HuH-7.5 (cell line): Measurements from ENCODE around the gene CASQ1.

Experiments used
- DNase-seq: peaks from one replicate; pipeline ENCODE4 v3.0.0; 2011; ENCODE audit warnings: low spot score

The CASQ1 gene

DNA sequence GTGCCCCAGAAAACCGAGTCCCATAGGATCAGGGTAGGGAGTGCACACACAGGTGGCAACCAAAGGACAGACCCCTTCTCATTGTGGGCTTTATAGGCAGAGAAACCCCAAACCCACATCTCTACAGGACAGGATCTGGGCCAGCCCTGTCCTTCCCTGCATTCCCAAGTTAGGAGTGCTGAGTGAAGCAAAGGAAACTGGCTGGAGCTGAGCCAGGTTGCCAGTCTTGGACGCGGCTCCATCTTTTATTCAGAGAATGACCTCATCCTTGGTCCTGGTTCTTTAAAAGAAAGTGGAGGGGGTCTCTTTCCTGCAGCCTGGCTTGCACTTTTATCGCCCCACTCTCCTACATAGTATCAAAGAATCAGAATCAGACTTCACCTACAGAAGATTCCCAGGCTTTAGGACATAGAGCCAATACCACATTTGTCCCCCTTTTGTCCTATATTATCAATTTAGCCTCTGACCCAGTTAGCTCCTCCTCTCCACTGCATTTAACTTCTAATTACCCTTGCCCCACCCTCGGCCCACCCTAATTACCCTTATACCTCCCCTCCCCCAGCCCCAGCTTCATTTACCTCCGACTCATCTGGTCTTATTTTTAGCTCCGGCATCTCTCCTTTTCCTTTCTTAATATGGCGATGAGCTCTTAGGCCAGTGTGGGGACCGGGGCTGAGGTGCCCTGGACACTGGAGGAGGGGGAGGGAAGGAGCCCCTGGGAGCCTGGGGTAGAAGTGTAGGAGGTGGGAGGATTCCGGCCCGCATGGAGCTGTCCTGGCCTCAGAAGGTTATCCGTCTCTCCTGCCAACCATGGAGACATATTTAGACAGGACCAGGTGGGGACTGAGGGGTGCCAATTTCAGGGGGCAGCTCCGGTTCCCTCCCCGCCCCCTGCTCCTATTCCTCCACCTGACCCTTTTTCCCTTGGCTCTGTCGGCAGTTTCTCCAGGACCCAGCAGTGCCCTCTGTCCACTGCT, at the start of gene CASQ1:
TSS of gene CASQ1 (plus strand) at position 927 of the 977 bp plus-strand sequence. CDS start 177 bp downstream, outside the sequence.
- no peak for DNase-seq

DNA sequence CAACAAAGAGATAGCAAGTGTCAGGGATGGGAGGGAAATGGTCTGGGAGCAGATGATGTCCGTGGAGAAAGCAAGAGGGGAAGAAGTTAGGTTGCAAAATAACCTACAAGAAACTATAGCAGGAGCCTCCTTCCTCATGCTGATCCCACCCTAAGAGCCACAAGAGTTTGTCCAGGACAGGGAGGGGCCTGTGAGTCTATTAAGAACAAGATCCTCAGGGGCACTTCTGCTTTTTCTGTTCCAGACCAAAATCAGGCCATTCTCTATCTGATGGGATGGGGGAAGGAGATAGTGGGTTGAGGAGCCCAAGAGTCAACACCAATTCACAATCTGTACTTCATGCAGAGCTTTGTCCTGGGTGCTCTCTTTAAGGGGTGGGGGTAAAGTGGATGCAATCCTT, 46.7 kb upstream of the CASQ1 start:
- no peak for DNase-seq

DNA sequence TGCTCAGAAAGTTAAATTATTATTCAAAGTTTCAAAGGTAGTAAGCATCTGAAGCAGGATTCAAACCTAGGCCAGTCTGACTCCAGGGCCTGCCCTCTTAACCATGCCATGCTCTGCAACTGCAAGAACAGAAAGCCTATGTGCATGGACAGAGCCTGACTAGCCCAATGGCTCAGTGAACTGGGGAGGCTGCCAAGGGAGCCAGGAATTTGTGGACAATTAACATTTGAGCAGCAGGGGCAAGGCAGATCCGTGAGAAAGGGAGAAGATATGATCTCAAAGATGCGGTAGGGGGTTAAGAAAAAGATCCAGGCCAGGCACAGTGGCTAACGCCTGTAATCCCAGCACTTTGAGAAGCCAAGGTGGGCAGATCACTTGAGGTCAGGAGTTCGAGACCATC, 45.5 kb upstream of the CASQ1 start:
- DNase-seq = no peak

DNA sequence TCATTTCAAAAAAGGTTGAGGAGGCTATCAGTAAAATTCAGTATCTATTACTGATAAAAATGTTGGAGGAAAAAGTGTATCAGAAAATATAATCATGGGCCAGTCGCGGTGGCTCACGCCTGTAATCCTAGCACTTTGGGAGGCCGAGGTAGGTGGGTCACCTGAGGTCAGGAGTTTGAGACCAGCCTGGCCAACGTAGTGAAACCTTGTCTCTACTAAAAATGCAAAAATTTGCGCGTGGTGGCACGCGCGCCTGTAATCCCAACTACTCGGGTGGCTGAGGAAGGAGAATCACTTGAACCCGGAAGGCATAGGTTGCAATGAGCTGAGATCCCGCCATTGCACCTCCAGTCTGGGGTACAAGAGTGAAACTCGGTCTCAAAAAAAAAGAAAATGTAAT, 44.3 kb upstream of the CASQ1 start:
- DNase-seq = no peak

DNA sequence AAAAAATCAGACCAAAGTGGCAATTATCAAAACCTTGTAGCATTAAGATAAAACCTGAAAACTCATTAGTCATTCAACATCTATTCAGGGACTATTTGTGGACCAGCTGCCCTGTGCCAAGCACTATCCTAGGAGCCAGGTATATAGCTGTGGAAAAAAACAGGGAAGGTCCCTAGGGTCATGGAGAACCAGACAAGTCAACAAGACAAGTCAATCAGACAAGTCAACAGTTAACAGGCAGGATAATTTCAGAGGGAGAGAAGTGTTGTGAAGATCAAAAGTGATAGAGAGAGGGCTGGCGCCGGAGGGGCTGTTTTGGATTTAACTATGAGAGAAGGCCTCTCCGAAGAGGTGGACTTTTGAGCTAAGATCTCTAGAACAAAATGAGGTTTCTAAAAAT, 42.3 kb upstream of the CASQ1 start:
- DNase-seq = no peak

DNA sequence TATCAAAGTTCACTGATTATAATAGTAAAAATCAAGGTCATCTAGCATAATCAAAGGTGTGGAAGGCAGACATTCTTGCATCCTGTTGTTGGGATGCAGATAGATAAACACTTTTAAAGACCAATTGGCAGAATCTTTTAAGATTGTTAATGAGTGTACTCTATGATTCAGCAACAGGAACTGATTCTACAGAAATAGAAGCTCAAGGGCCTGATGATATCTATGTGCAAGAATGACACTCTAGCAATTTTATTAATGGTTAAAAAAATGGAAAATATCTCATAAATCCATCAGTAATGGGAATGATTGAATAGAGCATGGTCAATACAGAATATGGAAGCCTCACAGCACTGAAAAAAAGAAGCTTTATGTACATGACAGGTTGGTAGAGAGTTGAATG, 41.1 kb upstream of the CASQ1 start:
- no peak for DNase-seq

DNA sequence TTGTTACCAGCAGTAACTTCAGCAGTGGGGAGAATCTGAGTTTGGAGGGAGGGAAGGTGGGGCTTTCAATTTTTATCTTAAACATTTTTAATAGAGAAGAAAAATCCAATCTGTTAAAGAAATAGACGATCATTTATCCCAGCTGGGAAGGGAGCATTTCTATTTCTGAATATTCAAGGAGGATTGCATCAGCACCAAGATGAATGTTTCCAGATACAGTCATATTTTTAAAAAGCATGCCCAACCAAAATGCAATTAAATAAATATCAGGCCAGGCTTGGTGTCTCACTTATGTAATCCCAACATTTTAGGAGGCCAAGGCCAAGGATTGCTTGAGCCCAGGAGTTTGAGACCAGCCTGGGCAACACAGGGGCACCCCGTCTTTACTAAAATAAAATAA, 40.7 kb upstream of the CASQ1 start:
- DNase-seq = no peak

DNA sequence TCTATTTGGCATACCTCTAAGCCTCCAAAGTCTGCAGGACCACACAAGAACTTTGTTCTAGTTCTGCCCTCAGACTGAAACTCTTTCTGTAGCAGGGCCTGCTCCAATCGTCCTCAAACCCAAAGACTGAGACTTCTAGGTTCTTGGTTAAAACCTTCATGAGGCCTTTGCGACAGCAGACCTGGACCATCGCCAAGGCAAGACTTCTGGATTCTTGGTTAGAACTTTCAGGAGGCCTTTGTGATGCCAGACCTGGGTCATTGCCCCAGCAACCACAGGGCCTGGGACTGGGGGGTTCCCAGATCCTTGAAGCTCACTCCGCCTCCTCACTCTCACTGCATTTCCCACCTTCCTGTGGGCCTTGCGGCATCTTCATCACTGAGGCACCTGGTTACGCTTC, 39.1 kb upstream of the CASQ1 start, which contains the start of gene ATP1A4:
TSS of gene ATP1A4 (plus strand) at position 301 of the 400 bp plus-strand sequence. CDS start 438 bp downstream, outside the sequence.
- no peak for DNase-seq

DNA sequence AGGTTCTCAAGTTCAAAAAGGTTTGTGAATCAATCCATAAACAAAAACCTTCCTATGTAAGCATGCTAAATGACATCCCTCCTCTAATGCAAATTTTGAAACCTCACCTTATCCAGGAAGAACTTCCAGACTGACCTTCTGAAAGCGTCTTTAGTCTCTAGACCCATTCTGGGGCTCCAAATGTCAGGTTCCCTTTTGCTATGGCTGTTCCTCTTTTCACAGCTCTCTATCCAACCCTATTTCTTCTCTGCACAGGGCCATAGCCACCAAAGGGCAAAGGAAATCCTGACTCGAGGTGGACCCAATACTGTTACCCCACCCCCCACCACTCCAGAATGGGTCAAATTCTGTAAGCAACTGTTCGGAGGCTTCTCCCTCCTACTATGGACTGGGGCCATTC, 35.6 kb upstream of the CASQ1 start:
- DNase-seq = no peak

DNA sequence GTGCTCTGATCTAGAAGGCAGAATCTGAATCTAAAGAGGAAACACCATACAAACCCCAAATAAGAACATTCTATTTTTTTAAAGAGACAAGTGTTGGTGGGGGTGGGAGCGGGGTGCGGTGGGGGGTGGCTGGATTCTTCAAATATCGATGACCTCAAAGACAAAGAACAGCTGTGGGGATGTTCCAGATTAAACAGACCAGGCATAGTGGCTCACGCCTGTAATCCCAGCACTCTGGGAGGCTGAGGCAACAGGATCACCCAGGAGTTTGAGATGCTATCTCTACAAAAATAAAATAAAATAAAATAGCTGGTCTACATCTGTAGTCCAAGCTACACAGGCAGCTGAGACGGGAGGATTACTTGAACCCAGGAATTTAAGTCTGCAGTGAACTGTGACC, 34.0 kb upstream of the CASQ1 start:
- DNase-seq = no peak

DNA sequence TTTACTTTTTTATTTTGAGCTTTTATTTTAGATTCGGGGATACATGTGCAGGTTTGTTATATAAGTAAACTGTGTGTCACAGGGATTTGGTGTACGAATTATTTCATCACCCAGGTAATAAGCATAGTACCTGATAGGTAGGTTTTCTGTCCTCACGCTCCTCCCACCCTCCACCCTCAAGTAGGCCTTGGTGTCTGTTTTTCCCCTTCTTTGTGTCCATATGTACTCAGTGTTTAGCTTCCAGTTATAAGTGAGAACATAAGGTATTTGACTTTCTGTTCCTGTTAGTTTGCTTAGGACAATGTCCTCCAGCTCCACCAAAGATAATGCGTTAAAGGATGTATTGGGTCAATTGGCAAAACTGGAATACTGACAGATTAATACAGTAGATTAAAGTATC, 33.2 kb upstream of the CASQ1 start:
- DNase-seq = no peak

DNA sequence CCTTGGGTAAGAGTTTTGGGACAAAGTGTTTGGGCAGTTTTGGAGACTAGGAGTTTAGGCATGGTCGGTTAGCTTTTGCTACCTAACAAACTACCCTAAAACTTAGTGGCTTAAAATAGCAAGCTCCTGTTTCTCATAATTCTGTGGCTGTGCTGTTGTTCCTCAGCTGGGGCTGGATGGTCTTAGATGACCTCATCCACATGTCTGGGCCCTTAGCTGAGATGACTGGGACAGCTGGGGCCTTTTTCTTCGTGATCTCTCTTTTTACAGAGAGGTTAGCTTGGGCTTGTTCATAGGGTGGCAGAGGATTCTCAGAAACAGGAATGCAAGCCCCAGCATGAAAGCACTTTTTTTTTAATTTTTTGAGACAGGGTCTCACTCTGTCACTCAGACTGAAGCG, 32.3 kb upstream of the CASQ1 start:
- DNase-seq = no peak

DNA sequence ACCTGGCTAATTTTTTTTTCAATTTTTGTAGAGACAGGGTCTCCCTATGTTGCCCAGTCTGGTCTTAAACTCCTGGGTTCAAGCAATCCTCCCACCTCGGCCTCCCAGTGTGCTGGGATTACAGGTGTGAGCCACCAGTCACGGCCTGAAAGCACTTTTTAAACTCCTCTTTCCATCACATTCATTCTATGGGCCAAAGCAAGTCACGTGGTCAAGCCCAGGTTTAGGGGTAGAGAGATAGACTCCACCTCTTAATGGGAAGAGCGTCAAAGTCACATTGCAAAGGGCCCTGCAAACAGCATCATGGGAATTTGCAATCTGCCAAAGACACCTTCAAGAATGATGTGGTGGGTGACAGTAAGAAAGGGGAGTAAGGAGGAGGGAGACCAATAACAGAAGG, 31.8 kb upstream of the CASQ1 start:
- no peak for DNase-seq

DNA sequence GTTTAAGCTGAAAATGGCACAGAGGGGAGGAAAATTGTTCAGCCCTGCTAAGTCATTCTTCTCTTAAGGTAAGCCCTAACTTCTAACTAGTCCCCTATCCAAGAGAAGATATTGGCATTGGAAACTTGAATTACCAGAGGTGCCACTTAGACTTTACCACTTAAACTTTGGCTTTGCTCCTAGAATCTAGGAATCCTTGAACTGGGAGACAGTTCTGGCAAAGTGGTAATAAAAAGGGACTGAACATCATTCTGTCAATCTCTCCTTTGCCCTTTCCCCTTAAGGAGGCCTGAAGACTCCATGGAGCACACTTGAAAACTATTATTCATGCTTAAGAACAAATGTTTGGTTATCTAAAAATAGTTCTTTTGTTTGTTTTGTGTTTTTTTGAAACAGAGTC, 30.5 kb upstream of the CASQ1 start:
- no peak for DNase-seq

DNA sequence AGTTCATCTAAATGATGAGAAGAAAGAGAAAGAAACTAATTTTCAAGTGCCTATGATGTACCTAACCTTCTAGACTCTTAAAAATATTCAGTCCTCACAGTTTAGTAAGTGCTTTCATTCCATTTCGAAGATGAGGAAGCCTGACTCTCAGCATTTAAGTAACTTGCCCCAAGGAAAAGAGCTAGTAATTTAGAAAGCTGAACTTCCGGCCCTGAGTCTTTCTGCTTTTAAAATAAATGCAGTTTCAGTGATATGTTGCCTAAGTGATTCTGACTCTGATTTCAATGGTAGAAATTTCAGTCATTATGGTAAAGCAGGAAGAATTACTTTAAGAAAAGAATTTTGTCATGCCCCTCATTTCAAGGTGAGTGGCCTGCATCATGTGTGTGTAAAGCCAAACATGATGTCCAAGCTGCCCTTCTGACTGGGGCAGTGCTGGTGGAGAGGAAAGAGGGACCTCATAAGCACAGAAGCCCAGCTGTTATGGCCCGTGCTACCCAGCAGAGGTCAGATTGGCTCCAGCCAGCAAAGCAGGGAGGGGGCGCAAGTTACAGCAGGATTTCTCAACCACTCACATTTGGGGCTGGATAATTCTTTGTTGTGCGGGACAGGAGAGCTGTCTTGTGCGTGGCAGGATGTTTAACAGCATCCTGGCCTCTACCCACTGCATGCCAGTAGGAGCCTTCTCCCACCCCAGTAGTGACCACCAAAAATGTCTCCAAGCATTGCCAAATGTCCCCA, 28.2 kb upstream of the CASQ1 start:
- DNase-seq = no peak

DNA sequence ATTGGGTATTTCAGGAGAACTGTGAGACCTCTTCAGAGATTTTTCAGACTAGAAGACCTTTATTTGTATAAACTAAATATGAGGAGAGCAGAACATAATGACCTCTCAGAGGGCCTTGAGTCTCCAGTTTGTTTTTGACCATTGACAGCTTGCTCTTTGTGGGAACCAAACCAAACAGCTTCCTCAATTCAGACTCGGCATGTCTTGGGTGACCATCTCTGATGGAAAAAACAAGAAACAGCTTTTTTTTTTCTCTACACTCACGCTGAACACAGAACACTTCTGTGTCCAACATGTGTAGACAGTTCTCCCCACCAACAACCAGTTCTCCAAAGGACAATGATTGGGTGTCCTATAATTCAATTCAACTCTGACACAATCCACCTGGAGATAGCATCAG, 27.4 kb upstream of the CASQ1 start:
- no peak for DNase-seq

DNA sequence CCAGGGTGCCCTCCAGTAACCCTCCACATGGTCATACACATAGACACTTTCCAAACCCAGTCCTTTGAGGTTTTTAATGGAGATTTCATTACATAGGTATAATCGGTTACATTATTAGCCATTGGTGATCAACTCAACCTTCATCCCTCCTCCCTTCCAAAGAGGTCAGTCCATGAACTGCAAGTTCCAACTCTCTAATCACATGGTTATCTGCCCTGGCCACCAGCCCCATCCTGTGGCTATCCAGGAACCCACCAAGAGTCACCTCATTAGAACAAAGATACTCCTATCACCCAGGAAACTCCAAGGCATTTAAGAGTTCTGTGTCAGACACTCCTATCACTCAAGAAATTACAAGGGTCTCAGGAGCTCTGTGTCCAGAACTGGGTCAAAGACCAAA, 26.8 kb upstream of the CASQ1 start:
- DNase-seq = no peak

DNA sequence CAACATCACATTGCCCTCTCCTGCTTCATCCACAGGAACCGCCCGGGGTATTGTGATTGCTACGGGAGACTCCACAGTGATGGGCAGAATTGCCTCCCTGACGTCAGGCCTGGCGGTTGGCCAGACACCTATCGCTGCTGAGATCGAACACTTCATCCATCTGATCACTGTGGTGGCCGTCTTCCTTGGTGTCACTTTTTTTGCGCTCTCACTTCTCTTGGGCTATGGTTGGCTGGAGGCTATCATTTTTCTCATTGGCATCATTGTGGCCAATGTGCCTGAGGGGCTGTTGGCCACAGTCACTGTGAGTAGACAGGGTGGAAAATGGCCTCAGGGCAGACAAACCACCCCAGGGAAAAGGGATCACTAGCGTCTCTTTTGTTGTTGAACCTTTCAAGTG, 26.3 kb upstream of the CASQ1 start:
- no peak for DNase-seq

DNA sequence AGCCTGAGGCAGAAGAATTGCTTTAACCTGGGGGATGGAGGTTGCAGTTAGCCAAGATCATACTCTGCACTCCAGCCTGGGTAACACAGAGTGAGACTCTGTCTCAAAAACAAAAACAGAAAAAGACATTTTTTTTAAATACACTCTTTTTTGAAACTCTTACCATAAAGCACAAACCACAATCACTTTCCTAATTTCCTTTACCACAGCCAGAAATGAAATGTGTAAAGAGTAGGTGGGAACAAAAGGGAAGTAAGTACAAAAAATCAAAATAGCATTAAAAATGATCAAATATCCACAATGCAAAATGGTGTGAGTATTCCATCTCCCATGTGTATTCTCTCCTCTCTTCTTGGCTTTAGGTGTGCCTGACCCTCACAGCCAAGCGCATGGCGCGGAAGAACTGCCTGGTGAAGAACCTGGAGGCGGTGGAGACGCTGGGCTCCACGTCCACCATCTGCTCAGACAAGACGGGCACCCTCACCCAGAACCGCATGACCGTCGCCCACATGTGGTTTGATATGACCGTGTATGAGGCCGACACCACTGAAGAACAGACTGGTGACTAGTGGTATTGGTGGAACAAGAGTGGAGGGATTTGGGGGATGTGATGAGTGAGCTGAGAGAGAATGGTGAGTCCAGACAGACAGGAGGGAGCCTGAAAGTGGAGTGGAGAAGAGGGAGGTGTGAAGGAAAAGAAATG, 24.1 kb upstream of the CASQ1 start:
- no peak for DNase-seq

DNA sequence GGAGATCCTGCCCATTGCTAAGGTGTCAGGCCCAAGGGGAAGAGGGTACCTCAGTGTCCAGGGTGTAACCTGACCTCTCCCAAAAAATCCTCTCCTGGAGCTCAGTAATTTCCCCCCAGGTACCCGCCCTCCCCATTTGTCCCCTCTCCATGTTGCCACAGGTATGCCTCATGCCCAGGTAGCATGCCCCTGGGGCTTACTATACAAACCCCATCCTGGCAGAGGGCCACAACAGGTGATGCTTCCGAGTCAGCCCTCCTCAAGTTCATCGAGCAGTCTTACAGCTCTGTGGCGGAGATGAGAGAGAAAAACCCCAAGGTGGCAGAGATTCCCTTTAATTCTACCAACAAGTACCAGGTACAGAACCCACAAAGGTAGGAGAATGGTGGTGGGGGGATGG, 23.3 kb upstream of the CASQ1 start:
- DNase-seq = no peak

DNA sequence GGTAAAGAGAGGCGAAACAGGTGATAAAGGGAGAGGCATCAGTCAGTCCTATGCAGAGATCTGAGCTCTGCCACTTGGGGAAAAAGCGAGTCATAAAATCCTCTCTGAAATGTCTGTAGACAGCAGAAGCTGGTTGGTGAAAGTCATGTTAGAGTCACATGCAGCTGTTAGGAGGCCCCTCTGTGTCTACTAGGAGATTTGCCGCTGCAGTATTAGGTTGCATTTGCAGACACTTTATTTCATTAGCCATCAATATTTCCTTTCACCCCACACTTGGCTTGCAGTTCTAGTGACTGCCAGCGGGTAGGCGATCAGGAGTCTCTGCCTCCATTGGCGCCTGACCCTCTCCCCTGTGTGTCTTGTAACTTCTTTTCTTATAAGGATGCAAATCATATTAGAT, 22.8 kb upstream of the CASQ1 start:
- no peak for DNase-seq

DNA sequence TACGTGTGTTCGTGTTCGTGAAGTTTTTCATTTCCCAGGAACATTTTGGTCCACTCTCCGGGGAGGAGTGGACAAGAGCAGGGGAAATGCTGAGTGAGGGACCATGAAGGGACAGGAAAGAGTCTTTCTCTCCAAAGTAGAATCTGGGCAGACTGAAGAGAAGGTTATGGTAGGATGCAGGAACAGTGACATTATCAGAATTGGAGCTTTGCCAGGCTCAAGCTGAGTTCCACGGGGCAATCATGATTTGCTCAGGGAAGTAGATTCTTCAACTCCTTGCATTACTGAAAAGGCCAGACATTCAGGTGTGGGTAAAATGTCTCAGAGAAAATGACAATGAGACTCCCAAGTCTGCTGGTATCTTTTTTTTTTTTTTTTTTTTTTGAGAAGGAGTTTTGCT, 22.4 kb upstream of the CASQ1 start:
- no peak for DNase-seq
